GM12875 (cell line): Measurements from ENCODE around the gene VTI1A.

ENCODE experiments used
- H3K4me3 ChIP-seq: one replicate; pipeline ENCODE4 v1.5.1; 2011; ENCODE audit warnings: low read depth, low read length, control low read depth
- TF ChIP-seq, protein P1 (sequence below): IDR thresholded peaks from 2 replicates; pipeline ENCODE4 v1.5.1; 2011; ENCODE audit warnings: low read depth, mild to moderate bottlenecking, control low read depth, inconsistent platforms, low read length, moderate library complexity, borderline replicate concordance; ENCODE audit not compliant: insufficient read depth

The VTI1A gene

DNA sequence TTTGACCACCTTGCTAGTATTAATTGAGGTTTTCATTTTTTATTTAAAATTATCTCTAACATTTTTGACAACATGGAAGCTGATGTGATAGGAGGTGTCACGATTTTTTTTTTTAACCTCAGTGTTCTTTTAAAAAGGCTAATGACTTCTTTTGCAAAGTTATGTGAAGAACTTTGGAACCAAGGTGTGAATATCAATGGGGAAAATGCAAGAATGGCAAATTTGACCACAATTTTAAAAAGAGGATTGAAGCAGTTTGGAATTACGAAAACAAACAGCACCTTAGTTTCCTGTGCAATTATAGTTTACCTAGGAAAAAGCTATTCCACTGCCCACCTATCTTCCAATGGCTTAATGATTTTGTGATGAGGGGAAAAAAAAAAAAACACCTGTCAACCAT is 232.4 kb downstream of the VTI1A start:
- TF ChIP-seq, protein P1, sequence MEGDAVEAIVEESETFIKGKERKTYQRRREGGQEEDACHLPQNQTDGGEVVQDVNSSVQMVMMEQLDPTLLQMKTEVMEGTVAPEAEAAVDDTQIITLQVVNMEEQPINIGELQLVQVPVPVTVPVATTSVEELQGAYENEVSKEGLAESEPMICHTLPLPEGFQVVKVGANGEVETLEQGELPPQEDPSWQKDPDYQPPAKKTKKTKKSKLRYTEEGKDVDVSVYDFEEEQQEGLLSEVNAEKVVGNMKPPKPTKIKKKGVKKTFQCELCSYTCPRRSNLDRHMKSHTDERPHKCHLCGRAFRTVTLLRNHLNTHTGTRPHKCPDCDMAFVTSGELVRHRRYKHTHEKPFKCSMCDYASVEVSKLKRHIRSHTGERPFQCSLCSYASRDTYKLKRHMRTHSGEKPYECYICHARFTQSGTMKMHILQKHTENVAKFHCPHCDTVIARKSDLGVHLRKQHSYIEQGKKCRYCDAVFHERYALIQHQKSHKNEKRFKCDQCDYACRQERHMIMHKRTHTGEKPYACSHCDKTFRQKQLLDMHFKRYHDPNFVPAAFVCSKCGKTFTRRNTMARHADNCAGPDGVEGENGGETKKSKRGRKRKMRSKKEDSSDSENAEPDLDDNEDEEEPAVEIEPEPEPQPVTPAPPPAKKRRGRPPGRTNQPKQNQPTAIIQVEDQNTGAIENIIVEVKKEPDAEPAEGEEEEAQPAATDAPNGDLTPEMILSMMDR: no peak
- no peak overlapping the region for H3K4me3 ChIP-seq

DNA sequence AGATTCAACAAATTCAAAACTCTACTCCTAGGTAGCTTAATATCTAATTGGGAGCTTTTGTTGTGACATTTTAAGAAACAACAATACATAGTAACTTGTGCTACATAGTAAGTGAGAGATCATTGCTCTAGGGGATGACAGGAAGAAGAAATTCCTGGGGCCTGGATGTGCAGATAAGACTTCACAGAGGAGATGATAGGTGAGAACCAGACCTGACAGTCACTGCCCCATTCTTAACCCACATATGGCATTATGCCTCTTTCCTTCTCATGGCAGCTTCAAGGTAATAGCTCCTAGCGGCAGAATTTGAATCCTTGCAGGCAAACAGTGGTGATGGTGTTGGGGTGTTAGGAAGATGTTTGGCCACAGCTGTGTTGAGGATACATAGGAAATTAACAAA is 233.6 kb downstream of the VTI1A start:
- H3K4me3 ChIP-seq: no peak overlapping the region
- TF ChIP-seq, protein P1: no peak

DNA sequence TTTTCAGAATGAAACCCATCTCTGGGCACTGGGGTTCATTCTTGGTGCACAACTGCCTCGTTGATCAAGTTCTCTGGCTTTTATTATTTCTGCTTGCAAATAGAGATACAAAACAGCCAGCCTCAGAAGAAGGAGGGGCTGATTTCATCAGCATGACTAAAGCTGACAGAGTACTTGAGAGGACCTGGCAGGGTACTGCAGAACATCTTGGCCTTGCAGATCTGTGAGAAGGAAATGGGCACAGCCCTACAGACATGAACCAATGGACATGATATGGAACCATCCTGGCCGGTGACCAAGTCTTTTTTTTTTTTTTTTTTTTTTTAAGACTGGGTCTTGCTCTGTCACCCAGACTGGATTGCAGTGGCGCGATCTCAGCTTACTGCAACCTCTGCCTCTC is 240.6 kb downstream of the VTI1A start:
- TF ChIP-seq, protein P1: no peak
- H3K4me3 ChIP-seq: no peak overlapping the region

- no peak overlapping the region for H3K4me3 ChIP-seq
- TF ChIP-seq, protein P1: no peak
Observed at GRCh38 chr10:112689327-112690072, 242.5 kb downstream of the VTI1A start.

GRCh38 chr10:112695539-112695938 is 248.5 kb downstream of the VTI1A start:
- no peak overlapping the region for H3K4me3 ChIP-seq
- TF ChIP-seq, protein P1: no peak

DNA sequence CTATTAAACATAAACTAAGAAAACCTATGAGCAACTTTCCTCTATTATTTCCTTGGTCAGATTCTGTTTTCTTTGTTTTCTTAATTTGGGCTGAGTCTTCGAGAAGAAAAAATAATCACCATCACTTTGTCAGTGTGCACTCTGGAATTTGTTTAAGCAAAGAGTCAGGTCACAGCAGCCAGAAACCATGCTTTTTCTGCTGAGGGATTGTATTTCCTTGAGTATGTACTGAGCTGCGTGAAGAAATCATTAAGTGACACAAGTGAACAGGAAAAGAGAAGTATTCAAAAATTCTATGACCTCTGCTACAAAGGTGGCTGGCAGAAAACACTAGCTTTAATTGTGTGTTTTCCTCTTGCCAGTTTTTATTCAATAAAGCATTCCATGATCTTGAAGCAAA is 249.6 kb downstream of the VTI1A start:
- TF ChIP-seq, protein P1: no peak

DNA sequence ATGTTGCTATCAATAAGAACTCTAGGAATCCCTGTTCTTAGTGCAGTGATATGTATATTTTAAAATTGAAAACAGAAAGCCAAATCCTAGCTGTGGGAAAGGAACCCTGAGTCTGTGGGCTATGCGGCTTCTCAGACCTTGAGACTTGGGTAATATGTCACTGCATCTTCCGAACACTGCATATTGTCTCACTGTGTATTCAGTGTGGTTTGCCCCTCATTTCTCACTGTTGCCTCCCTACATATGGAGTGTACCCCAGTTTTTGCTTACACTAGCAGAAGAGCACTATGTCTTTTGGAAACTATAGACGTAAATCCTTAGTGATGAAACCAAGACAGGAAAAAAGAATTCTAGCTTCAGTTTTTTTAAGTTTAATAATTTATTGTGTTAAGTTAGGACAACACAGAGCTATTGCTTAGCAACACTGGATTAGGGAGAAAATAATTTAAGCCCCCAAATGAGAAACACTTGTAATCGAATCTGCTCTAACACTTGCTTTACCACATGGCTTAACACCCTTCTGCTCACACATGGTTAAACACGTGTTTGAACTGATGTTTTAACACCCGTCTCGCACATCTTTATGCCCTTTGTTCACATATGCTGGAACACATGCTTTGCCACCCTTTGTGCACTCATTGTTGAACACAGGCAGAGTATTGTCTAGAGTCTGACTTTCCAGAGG is 251.3 kb downstream of the VTI1A start:
- no peak overlapping the region for H3K4me3 ChIP-seq
- TF ChIP-seq, protein P1: no peak

More for the DNA sequence above, 249.6 kb downstream of the VTI1A start:
- H3K4me3 ChIP-seq: no peak overlapping the region
